ENCODE data around the gene TFPI. TPM values are rescaled to one million over a fixed set of nuclear protein-coding genes. Genes with fewer than 3 reads are reported as not detected.

Gene TFPI
- 108 and 310 TPM in 2 replicates for total RNA-seq

DNA sequence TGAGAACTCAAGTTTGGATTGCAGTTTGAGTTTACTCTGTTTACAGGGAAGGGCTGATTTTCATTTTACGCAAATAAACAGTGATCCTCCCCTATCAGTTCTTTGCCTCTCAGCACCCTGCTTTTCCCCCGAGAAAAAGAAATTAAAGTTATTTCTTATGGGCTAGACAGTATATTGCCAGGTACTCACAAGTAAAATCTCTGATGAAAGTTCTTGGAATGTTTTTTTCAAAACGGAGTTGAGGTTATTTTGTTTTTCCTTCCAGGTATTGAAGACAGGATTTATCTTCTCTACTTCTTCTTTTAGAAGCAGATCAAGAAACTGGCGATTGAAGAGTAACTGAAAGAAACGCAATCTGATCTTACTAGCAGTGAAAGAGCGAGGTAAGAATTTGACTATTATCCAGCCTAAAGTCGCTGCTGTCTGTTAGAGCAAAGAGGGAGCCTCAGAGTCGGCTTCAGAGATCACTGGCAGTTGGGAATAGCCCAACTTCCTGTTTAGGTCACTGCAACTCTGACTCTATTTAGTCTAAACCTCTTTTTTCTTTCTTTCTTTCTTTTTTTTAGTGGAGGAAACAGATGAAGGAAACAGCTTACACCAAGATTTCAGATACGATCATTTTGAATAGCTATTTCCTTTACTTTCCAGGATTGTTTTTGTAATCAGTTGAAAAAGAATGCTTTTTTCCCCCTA, at the start of gene TFPI:
TFPI (minus strand) TSS at position 425 of the 693 bp plus-strand sequence. CDS start 50,667 bp downstream, outside the sequence.

Other genes with a start within 250 kb of the TFPI start
- gene CALCRL, start 106.2 kb downstream of the TFPI start, total RNA-seq = 1.4 and 2.7 TPM in 2 replicates

Measured in smooth muscle cell of the umbilical artery (primary cell).